ENCODE results near the gene NEIL3. TPM values are rescaled to one million over a fixed set of nuclear protein-coding genes. Genes with fewer than 3 reads are reported as not detected.

The NEIL3 gene
- total RNA-seq, 4 donors from 2014 or later: 0.59 TPM; not detected in 3

DNA sequence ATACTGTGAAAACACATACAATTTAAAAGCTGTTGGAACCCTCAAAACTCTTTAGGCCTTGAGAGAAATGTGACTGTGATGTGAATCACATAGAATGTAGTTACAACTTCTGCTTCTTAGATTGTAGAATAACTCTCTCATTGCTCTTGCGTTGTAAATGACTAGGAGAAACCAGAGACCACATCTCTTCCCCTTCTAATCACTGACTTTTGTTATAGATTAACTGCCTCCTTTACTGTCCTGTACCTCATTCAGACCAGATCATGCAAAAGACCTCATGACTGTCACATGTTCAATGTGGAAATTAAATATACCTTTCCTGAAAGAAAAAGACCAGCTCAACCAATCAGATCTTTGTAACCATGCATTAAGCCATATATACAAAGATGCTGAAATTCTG, 43.2 kb upstream of the NEIL3 start:
- intact Hi-C loops (cut with DNase I): no loop called here
- Histone ChIP-seq H3K27me3 (no peaks in the 10 kb centered on the region), H3K27ac (no peak overlapping the region), H3K4me1 (no peaks in the 10 kb centered on the region), H3K9me3 (no peaks in the 10 kb centered on the region), H3K36me3 (no peaks in the 10 kb centered on the region), H3K4me3 (replicated peaks in 1 of 3) (no peak overlapping the region)
- no peak for TF ChIP-seq POLR2A (IDR thresholded peaks at IDR 0.05)
- no peak for TF ChIP-seq CTCF (IDR thresholded peaks at IDR 0.05)
- no peak for DNase-seq
- 97 to 98% methylated on average over 1 of the region's 1 CpG for WGBS, 2 donors

DNA sequence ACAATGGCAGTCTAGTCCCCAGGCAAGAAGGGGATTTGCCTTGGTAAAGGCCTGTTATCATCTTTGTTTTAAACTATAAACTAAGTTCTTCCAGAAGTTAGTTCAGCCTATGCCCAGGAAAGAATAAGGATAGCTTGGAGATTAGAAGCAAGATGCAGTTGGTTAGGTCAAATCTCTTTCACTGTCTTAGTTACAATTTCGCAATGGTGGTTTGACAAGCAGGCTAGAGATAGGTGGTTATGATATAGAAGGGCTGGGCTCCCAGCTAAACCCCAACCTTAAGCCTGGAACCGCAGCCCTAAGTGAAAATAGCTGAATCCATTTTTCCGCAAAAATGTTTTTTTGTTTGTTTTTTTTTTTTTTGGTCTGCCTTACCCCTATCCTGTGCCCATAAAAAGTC, 41.8 kb upstream of the NEIL3 start:
- Histone ChIP-seq H3K4me3 (replicated peaks in 1 of 3) (no peak overlapping the region), H3K27me3 (no peaks in the 10 kb centered on the region), H3K9me3 (no peaks in the 10 kb centered on the region), H3K36me3 (no peaks in the 10 kb centered on the region), H3K4me1 (no peaks in the 10 kb centered on the region), H3K27ac (no peak overlapping the region)
- 81 to 98% methylated on average over 3 of the region's 3 CpGs for WGBS, 2 donors
- TF ChIP-seq POLR2A (IDR thresholded peaks at IDR 0.05) (no peak), CTCF (IDR thresholded peaks at IDR 0.05) (no peak)
- intact Hi-C loops (cut with DNase I): no loop called here
- no peak for DNase-seq

DNA sequence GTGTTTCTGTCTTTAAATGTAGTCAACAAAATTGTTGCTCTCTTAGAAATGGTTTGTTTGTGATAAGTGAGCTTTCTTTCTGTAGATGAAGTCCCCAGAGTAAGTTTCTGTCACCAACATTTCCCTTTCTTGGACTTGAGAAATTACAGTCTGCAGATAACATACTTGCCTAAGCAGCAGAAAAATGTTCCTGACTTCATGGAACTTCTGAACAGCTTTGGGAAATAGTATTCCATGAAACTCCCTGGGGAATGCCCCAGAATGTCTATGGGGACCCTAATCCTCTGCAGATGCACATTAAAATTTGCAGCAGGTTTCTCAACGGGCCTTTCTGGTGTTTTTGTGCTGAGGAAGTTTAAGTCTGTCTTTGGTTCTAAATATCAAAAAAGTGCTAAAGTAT, 38.6 kb upstream of the NEIL3 start:
- H3K9me3 ChIP-seq: no peaks in the 10 kb centered on the region
- intact Hi-C loops (cut with DNase I): no loop called here
- DNase-seq: no peak
- WGBS, 2 donors: 67 to 82% methylated on average over 1 of the region's 1 CpG
- no peaks in the 10 kb centered on the region for H3K27me3 ChIP-seq
- no peaks in the 10 kb centered on the region for H3K4me1 ChIP-seq
- H3K4me3 ChIP-seq (replicated peaks in 1 of 3): no peak overlapping the region
- H3K36me3 ChIP-seq: no peaks in the 10 kb centered on the region
- H3K27ac ChIP-seq: no peak overlapping the region
- TF ChIP-seq POLR2A (IDR thresholded peaks at IDR 0.05) (no peak), CTCF (IDR thresholded peaks at IDR 0.05) (no peak)

- Histone ChIP-seq H3K27me3 (no peaks in the 10 kb centered on the region), H3K9me3 (no peaks in the 10 kb centered on the region), H3K4me3 (replicated peaks in 1 of 3) (no peak overlapping the region), H3K4me1 (no peaks in the 10 kb centered on the region), H3K27ac (no peak overlapping the region), H3K36me3 (no peaks in the 10 kb centered on the region)
- WGBS, 2 donors: 85 to 86% methylated on average over 10 of the region's 10 CpGs
- TF ChIP-seq POLR2A (IDR thresholded peaks at IDR 0.05) (no peak), CTCF (IDR thresholded peaks at IDR 0.05) (no peak)
- DNase-seq: no peak
- intact Hi-C loops (cut with DNase I): no loop called here
Observed at GRCh38 chr4:177271915-177272766, 37.5 kb upstream of the NEIL3 start.

GRCh38 chr4:177275999-177276398, 33.7 kb upstream of the NEIL3 start:
- intact Hi-C loops (cut with DNase I): no loop called here
- H3K9me3 ChIP-seq: no peaks in the 10 kb centered on the region
- TF ChIP-seq POLR2A (IDR thresholded peaks at IDR 0.05) (no peak), CTCF (IDR thresholded peaks at IDR 0.05) (no peak)

More at GRCh38 chr4:177275999-177276398, 33.7 kb upstream of the NEIL3 start:
- Histone ChIP-seq H3K4me1 (no peaks in the 10 kb centered on the region), H3K27me3 (no peaks in the 10 kb centered on the region), H3K27ac (no peak overlapping the region), H3K4me3 (replicated peaks in 1 of 3) (no peak overlapping the region), H3K36me3 (no peaks in the 10 kb centered on the region)
- 72% methylated on average over 4 of the region's 4 CpGs for WGBS, 2 donors
- DNase-seq: no peak
